ENCODE data around the gene HDDC2. TPM values are rescaled to one million over a fixed set of nuclear protein-coding genes. Genes with fewer than 3 reads are reported as not detected.
A peak's percentile ranks its signal among the peaks of the same experiment; 100 is the strongest.

HDDC2 gene
- total and polyA plus RNA-seq, 4 donors: 34.6 to 72.3 (median 58.5) TPM

DNA sequence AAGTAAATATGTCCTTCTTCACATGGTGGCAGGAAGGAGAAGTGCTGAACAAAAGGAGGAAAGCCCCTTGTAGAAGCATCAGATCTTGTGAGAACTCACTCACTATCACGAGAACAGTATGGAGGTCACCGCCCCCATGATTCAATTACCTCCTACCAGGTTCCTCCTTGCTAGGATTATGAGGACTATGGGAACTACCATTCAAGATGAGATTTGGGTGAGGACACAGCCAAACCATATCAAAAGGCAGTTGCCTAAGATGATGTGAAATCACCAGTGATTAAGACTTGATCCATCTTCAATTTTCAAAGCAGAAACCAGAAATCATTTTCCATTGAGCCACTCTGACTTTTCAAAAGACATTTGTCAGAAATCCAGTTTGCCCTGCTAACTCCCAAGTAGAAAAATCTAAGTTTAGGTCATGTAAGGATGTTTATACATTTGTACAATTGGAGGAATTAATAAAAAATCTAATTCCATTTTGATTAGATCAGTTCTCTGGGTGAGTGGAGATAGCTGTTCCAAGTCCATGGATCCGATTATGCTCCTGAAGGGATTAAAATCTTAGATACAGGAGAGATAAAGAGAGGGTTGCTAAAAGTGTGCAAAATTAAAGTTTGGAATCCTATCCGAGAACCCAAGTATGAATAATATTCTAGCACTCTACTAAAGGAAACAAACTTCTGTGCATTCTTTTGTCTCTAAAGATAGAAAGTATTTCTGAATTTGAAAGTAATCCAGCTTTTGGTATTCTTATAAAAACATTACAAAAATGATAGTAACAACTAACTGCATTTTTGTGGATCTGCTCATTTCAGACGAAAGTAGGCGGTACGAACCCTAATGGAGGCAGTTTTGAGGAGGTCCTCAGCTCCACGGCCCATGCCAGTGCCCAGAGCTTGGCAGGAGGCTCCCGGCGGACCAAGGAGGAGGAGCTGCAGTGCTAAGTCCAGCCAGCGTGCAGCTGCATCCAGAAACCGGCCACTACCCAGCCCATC is 39.5 kb downstream of the HDDC2 start:
- ATAC-seq (ENCODE audit: insufficient read depth, low FRiP score): no peak

DNA sequence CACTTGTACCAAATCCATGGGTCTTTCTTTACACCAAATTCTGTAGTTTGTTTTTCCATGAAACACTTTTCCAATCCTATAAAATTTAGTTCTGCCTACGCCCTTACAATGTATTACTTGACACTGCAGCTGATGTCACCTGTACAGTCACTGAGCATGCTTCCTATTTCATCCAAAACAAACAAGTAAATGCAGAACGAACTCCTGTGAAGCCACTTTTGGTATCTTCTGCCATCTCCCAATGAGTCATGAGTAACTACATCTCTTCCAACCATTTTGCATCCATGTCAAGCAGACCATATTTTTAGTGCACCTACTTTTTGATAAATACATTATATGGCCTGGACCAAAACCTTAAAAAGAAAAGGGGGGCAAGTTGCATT is 42.4 kb downstream of the HDDC2 start:
- no peaks in the 10 kb centered on the region for H3K27me3 ChIP-seq (ENCODE audit: control insufficient read depth in 3 of 3, insufficient read depth in 3 of 3, low read length in 2 of 3)
- H3K36me3 ChIP-seq (ENCODE audit: control insufficient read depth in 4 of 4, insufficient read depth in 4 of 4, low read length in 4 of 4): no peaks in the 10 kb centered on the region
- no peak overlapping the region for H3K9ac ChIP-seq (ENCODE audit: insufficient read depth in 1 of 2, low read length in 2 of 2)
- DNase-seq: no peak
- H3K9me3 ChIP-seq (ENCODE audit: control insufficient read depth in 4 of 4, insufficient read depth in 3 of 4, low read length in 3 of 4): no peaks in the 10 kb centered on the region
- H3K4me1 ChIP-seq (ENCODE audit: control insufficient read depth in 5 of 5, insufficient read depth in 5 of 5, low read length in 5 of 5): no peaks in the 10 kb centered on the region
- TF ChIP-seq, protein P1, sequence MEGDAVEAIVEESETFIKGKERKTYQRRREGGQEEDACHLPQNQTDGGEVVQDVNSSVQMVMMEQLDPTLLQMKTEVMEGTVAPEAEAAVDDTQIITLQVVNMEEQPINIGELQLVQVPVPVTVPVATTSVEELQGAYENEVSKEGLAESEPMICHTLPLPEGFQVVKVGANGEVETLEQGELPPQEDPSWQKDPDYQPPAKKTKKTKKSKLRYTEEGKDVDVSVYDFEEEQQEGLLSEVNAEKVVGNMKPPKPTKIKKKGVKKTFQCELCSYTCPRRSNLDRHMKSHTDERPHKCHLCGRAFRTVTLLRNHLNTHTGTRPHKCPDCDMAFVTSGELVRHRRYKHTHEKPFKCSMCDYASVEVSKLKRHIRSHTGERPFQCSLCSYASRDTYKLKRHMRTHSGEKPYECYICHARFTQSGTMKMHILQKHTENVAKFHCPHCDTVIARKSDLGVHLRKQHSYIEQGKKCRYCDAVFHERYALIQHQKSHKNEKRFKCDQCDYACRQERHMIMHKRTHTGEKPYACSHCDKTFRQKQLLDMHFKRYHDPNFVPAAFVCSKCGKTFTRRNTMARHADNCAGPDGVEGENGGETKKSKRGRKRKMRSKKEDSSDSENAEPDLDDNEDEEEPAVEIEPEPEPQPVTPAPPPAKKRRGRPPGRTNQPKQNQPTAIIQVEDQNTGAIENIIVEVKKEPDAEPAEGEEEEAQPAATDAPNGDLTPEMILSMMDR (IDR thresholded peaks at IDR 0.05; ENCODE audit: control extremely low read depth, extremely low read depth): no peak
- no peak for ATAC-seq (ENCODE audit: insufficient read depth, low FRiP score)
- WGBS, 2 donors: 82% methylated on average over 2 of the region's 2 CpGs
- no peak overlapping the region for H3K27ac ChIP-seq (ENCODE audit: low read depth in 1 of 2, low read length in 1 of 2)
- H3K4me3 ChIP-seq: no peak overlapping the region

More for the DNA sequence above, 39.5 kb downstream of the HDDC2 start:
- Histone ChIP-seq H3K4me3 (no peak overlapping the region), H3K9me3 (ENCODE audit: control insufficient read depth in 4 of 4, insufficient read depth in 3 of 4, low read length in 3 of 4) (no peaks in the 10 kb centered on the region), H3K27ac (ENCODE audit: low read depth in 1 of 2, low read length in 1 of 2) (no peak overlapping the region), H3K4me1 (ENCODE audit: control insufficient read depth in 5 of 5, insufficient read depth in 5 of 5, low read length in 5 of 5) (no peaks in the 10 kb centered on the region), H3K36me3 (ENCODE audit: control insufficient read depth in 4 of 4, insufficient read depth in 4 of 4, low read length in 4 of 4) (no peaks in the 10 kb centered on the region), H3K9ac (ENCODE audit: insufficient read depth in 1 of 2, low read length in 2 of 2) (no peak overlapping the region), H3K27me3 (ENCODE audit: control insufficient read depth in 3 of 3, insufficient read depth in 3 of 3, low read length in 2 of 3) (no peaks in the 10 kb centered on the region)
- TF ChIP-seq, protein P1 (IDR thresholded peaks at IDR 0.05; ENCODE audit: control extremely low read depth, extremely low read depth): no peak
- WGBS, 2 donors: 82 to 84% methylated on average over 12 of the region's 12 CpGs
- no peak for DNase-seq

DNA sequence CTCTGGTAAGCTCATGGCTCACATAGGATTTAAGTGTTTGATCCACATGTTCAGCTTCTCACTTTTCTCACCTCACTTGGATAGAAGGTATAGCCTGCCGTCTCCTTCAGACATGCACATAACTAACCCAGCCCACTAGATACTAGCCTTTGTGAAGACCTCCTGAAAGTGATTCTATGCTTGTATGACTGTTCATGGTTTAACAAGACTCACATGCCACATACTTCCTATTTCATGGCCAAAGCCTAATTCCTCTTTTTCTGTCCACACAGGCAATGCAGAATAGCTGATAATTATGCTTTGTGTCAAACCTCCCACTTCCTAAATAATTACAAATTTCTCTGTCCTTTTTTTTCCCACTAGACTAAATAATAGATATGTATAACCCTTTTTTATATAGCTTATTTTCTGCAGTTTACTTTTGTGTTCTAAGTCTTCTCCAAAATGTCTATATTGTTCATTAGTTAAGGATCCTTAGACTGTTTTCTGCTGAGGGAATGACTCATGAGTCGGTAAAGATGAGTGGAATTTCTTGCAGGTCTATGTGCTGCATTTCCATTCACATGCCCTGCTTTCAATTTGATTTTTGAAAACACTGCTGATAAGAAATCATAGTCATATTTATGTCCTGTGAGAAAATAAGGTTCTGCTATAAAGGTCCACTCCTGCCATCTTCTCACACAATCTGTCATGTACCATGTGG is 43.0 kb downstream of the HDDC2 start:
- Histone ChIP-seq H3K4me3 (no peak overlapping the region), H3K9me3 (ENCODE audit: control insufficient read depth in 4 of 4, insufficient read depth in 3 of 4, low read length in 3 of 4) (no peaks in the 10 kb centered on the region), H3K27ac (ENCODE audit: low read depth in 1 of 2, low read length in 1 of 2) (no peak overlapping the region), H3K36me3 (ENCODE audit: control insufficient read depth in 4 of 4, insufficient read depth in 4 of 4, low read length in 4 of 4) (no peaks in the 10 kb centered on the region), H3K4me1 (ENCODE audit: control insufficient read depth in 5 of 5, insufficient read depth in 5 of 5, low read length in 5 of 5) (no peaks in the 10 kb centered on the region), H3K27me3 (ENCODE audit: control insufficient read depth in 3 of 3, insufficient read depth in 3 of 3, low read length in 2 of 3) (no peaks in the 10 kb centered on the region), H3K9ac (ENCODE audit: insufficient read depth in 1 of 2, low read length in 2 of 2) (no peak overlapping the region)
- no peak for DNase-seq
- WGBS, 2 donors: 75 to 81% methylated on average over 2 of the region's 2 CpGs
- ATAC-seq (ENCODE audit: insufficient read depth, low FRiP score): peak; percentile 41
- TF ChIP-seq, protein P1 (IDR thresholded peaks at IDR 0.05; ENCODE audit: control extremely low read depth, extremely low read depth): no peak
